CD4-positive, alpha-beta T cell treated with Interleukin-17A for 1 hour (primary cell): ENCODE results near the gene CASP14.
A peak's percentile ranks its signal among the peaks of the same experiment; 100 is the strongest.
"Not testable (repeated sequence)": the region's sequence is repeated elsewhere in the genome, so short reads cannot be mapped to it uniquely, and the experiment has no call there.

ENCODE experiments used
- DNase-seq: peaks from one replicate; pipeline ENCODE4 v3.0.0-alpha.2; 2020

The CASP14 gene

DNA sequence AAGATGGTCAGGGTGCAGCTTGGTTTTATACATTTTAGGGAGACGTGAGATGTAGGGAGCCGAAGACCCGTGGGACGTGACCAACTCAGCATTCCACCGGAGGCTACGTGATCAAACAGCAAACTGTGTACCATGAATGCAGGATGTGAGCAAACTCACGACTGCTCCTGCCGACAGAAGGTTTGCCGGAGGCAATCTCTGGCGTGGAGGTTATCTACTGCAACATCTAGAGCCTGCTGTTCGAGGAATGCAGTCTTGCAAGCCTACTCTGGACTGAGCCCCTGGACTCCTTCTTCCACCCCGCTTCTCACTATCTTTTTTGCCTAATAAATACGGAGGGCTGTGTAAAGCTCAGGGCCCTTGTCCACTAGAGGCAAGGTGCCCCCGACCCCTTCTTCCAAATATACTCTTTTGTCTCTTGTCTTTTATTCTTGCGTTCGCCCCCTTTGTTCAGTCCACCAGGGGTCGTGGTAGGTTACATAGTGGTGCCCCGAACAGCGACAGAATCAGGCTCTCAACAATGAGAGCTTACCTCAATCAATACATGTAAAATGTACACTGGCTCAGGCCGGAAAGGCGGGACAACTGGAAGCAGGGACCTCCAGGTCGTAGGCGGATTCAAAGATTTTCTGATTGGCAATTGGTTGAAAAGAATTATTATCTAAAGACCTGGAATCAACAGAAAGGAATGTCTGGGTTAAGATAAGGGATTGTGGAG, 23.8 kb downstream of the CASP14 start:
- DNase-seq = no peak

DNA sequence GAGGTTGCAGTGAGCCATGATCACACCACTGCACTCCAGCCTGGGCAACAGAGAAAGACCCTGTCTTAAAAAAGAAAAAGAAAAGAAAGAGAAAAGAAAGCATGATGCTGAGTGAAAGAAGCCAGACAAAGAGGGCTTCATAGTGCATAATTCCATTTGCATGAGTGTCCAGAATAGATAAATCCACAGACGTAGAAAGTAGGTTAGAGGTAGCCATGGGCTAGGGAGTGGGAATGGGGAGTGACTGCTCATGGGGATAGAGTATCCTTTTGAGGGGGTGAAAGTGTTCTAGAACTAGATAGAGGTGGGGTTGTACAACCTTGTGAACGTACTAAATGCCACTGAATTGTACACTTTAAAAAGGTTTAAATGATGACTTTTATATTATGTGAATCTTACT, 25.1 kb downstream of the CASP14 start:
- DNase-seq = no peak

DNA sequence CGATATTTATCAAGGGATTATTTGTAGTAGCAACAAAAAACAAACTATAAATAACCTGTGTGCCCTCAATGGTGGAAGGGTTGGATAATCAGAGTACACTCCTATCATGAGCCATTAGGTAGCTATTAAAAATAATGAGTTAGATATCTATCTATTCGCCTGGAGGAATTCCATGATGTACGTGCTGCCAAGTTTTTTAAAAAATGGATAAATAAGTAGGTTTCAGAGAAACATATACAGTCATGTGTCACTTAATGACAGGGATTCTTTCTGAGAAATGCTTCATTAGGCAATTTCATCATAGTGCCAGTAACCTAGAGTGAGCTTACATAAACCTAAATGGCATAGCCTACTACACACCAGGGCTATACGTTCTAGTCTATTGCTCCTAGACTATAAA, 26.5 kb downstream of the CASP14 start:
- DNase-seq = no peak

DNA sequence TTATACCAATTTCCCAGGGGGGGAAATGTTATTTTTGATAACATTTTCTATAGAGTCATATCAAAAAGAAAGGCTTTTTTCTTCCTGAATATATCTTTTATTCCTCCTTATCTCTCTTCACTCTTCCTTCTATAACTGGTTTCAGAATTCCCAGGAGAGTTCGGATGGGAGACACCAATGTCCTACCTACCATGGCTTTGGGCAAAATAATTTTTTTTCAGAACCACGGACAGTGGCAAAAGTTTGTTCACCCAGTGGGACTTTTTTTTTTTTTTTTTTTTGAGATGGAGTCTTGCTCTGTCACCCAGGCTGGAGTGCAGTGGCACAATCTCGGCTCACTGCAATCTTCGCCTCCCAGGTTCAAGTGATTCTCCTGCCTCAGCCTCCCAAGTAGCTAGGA, 30.7 kb downstream of the CASP14 start:
- not testable (repeated sequence) for DNase-seq

DNA sequence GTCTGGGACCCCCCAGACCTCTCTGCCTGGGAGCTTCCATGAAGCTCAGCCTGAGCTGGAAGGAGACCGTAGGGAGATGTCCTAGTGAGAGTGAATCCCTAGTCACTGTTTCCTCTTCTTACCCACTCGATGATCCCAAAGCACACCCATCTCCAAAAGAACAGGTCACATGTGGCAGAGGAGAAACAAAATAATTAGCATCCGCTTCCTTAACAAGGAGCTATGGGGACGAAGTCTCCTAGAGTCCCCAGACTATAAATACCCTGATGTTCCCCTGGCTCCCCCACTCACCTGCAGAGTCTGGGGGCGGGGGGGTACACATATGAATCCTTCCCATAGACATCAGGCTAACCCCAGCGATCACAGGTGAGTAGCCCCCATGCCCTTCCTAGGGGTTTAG, 32.6 kb downstream of the CASP14 start, which contains the start of gene OR1I1:
OR1I1 (plus strand) TSS at position 301 of the 400 bp plus-strand sequence. CDS start 4,855 bp downstream, outside the sequence.
- DNase-seq = no peak

DNA sequence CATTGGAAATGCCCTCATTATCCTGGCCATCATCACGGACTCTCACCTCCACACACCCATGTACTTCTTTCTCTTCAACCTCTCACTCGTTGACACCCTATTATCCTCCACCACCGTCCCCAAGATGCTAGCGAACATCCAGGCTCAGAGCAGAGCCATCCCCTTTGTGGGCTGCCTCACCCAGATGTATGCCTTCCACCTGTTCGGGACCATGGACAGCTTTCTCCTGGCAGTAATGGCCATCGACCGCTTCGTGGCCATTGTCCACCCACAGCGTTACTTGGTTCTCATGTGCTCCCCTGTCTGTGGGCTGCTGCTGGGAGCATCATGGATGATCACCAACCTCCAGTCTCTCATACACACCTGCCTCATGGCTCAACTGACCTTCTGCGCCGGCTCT, 37.9 kb downstream of the CASP14 start:
- DNase-seq = no peak

DNA sequence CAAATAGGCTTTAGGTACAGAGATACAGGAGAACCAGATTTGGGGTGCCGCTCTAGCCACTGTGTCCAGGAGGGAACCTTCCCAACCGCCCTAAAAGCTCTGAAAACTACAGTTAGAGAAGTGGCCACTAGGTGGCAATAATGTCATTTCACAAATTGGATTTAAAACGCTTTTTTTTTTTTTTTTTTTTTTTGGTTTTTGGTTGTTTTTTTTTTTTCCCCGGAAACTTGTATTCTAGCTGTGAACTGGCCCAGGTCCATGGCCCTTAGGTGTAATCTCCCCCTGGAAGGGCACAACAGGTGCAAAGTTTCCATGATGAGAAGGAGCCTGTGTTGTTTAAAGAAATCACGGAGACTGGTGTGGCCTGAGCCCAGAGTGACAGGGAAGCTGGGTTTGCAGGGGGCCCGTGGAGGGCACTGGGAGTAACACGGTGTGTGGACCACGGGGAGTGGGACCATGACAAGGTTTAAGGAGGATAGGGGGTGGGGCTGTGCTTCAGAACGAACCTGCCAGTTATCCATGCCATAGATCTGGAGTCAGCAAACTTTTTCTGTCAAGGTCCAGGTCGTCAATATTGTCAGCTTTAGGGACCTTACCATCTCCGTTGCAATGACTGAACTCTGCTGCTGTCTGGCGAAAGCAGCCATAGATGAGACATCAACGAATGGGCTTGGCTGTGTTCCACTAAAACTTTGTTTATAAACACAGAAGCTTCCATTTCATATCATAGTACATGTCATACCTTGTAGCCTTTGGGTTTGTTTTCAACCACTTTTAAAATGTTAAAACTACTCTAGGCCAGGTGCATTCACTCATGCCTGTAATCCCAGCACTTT, 42.9 kb downstream of the CASP14 start:
- DNase-seq = peak; percentile 79

DNA sequence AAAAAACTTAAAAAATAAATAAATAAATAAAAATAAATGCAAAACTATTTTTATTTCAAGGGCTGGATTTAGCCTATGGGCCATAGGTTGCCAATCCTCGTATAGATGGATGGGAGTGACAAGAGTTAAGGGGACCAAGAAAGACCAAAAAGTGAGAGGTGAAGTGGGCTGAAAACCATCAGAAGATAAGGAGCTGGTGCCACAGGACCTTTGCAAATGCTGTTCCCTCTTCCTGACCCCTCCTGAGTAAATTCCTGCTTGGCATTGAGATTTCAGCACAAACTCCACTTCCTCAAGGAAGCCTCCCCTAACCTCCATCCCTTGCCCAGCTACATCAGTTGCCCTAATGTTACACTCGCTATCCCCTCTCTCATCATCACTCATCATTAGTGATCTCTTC, 43.7 kb downstream of the CASP14 start:
- no peak for DNase-seq

DNA sequence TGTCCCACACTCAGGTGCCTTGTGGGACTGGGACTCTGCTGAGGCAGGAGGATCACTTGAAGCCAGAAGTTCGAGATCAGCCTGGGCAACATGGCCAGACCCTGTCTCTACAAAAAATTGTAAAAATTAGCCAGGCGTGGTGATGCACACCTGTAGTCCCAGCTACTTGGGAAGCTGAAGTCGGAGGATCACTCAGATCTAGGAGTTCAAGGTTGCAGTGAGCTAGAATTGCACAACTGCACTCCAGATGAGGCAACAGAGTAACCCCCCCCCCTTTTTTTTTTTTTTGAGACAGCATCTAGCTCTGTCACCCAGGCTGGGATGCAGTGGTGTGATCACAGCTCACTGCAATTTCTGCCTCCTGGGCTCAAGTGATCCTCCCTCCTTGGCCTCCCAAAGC, 46.9 kb downstream of the CASP14 start:
- no peak for DNase-seq

DNA sequence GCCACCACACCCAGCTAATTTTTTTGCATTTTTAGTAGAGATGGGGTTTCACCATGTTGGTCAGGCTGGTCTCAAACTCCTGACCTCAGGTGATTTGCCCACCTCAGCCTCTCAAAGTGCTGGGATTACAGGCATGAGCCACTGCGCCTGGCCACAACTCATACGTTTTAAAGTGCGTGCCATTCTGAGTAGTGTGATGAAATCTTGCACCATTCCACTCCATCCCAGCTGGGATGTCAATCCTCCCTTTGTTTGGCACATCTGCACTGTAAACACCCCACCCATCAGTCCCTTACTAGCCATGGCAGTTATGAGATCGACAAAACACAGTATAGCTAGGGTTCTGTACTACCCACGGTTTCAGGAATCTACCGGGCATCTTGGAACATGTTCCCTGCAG, 48.7 kb downstream of the CASP14 start:
- DNase-seq = not testable (repeated sequence)

DNA sequence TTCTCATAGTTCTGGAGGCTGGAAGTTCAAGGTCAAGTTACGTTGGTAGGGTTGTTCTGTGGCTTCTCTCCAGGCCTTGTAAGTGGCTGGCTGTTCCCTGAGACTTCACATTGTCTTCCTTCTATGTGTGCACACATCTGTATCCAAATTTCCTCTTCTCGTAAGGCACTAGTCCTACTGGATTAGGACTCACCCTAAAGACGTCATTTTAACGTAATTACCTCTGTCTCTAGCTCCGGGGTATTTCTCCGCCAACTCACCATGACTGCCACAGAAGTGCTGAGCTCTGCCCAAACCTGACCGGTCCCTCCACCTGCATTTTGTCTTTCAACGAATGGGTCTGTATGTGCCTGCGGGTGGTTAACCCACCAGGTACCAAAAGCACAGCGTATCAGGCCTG, 49.2 kb downstream of the CASP14 start:
- no peak for DNase-seq

DNA sequence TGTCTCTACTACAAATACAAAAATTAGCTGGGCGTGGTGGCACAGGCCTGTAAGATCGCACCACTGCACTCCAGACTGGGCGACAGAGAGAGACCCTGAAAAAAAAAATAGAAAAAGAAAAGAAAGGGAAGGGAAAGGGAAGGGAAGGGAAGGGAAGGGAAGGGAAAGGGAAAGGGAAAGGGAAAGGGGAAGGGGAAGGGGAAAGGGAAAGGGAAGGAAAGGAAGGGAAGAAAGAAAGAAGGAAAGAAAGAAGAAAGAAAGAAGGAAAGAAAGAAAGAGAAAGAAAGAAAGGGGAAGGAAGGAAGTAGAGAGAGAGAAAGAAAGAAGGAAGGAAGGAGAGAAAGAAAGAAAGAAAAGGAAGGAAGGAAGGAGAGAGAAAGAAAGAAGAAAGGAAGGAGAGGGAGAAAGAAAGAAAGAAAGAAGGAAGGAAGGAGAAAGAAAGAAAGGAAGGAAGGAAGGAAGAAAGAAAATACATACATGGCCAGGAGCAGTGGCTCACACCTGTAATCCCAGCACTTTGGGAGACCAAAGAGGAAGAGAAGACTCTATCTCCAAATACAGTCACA, 49.8 kb downstream of the CASP14 start:
- no peak for DNase-seq

DNA sequence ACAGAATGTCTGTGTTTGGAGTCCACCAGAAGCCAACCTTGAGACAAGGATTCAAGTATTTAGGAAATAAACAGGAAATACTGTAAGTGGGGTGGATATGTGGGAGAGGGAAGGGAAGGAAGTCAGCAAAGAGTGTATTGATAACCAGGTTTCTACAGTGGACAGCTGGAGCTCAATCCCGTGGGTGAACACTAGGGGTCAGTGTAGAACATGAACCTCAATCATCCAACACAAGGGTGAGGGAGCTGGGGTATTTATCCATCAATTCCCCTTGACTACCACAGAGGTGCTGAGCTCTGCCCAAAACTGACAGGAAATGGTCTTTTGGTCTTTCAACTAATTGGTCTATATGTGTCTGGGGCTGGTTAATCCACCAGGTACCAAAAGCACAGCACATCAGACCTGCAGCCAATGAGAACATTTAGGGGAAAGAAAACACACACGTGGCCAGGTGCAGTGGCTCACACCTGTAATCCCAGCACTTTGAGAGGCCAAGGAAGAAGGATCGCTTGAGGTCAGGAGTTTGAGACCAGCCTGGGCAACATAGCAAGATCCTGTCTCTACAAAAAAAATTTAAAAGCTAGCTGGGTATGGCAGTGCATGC, 52.3 kb downstream of the CASP14 start:
- peak; percentile 61 for DNase-seq

DNA sequence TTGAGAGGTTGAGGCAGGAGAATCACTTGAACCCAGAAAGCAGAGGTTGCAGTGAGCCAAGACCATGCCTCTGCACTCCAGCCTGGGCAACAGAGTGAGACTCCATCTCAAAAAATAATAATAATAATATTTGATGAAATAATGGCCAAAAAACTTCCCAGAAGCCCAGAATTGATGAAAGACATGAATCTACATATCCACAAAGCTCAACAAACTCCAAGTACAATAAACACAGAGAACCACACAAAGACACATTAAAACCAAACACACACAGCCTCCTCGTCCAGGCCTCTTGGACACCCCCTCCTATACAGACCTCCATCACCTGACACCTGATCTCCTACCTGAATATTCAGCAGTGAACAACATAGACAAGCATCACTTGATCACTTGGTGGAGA, 54.7 kb downstream of the CASP14 start:
- DNase-seq = no peak

DNA sequence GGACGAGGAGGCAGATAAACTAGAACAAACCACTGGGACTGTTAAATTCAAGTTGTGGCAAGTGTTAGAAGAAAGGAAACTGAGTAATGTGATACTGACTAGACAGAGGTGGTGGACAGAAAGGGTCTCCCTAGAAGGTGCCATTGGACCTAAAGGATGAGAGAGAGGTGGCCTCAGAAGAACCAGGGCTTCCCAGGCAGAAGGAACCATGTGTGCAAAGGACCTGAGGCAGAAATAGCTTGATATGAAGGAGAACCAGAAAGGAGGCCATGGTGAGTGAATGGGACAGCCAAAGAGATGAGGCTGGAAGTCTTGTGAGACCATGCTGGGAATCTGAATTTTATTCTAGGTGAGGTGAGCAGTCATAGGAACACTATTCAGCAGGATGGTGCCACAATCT, 55.1 kb downstream of the CASP14 start:
- DNase-seq = no peak

DNA sequence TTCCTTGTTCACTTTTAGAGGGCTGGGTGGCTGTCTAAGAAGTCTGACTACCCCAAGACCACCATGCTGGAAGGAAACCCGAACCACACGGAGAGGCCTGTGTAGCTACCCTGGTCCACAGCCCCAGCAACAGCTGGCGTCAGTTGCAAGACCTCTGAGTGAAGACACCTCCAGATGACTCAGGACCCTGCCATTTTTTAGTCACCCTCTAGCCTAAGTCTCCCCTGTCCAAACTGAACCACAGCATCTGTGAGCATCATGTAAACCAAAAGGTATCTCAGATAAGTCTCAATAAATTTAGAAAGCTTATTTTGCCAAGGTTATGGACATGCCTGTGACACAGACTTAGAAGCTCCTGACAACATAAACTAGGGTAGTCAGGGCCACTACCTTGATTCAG, 55.8 kb downstream of the CASP14 start:
- no peak for DNase-seq

DNA sequence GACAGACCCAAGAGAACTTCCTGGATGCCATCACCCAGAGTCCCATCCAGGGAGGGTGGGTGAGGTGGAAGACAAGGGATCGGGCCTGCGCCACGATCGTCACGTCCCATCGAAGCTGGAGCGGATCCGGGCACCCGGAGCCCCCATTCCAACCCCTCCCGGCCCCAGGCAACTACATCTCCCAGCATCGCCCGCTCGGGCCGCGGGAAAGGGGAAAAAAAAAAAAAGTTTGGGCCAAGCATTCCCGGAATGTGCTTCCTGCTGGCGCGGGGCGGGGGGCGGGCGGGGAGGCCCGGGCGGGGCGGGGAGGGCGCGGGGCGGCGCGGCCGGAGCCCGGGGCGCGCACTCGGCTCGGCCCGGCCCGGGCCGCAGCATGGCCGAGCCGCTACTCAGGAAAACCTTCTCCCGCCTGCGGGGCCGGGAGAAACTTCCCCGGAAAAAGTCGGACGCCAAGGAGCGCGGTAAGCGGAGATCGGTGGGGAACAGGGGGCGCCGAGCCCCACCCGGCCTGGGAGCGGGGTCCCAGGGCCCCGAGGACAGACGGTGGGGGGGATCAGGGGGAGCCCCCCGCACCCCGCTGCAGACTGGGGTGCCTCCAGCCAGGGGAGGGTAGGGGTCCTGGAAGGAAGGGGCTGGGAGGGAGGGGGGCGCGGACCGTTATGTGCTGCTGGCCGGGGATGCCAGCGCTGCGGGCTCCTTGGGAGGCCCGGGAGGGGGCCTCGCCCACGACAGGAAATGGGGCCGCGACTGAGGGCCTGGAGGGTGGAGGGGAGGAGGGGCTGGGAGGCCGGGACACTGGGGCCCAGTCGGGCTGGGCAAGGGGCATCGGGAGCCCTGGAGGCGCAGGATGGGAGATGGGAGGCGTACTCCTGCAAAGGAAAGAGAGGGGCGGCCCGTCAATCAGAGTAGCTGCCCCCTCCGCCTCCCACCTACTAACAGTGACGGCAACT, 58.1 kb downstream of the CASP14 start, which contains the start of gene SYDE1:
SYDE1 (plus strand) TSS at position 341 of the 950 bp plus-strand sequence; CDS start at position 374, 33 bp downstream.
- DNase-seq = no peak
